Muscle of back (tissue), 13 donors: ENCODE measurements around the gene HOXA5. TPM values are rescaled to one million over a fixed set of nuclear protein-coding genes. Genes with fewer than 3 reads are reported as not detected.

ENCODE experiments used
- DNase-seq, 3 donors: peaks; one replicate each; pipeline versions ENCODE4 v3.0.0 to v3.0.0-alpha.2; 2013
- long read RNA-seq, 9 donors: transcript quantifications; one replicate each; lab custom pipeline, GENCODE V29; 2026
- polyA plus RNA-seq, 10 donors: library from polyadenylated mRNA; unstranded; fragments of 120-200 nt; gene quantifications; one replicate each; pipeline ENCODE4 v1.2.1, GENCODE V29; 2013; ENCODE audit not compliant: insufficient read length in 10 of 10

The HOXA5 gene
- polyA plus RNA-seq = 10 to 100 TPM in 2 of 10 donors, 1 to 10 TPM in 8; 6.4 to 12.0 (median 7.9) TPM
- long read RNA-seq, donor 1, partial matches to known transcripts = 0 of 2 reads
- long read RNA-seq, donor 1, other reads (novel, unspliced or antisense) = 0 of 2 reads
- long read RNA-seq, donor 2 = 0 reads
- long read RNA-seq, donor 3 = 0 reads
- long read RNA-seq, donor 4 = 0 reads
- long read RNA-seq, donor 5, partial matches to known transcripts = 0 of 1 reads
- long read RNA-seq, donor 5, other reads (novel, unspliced or antisense) = 0 of 1 reads
- long read RNA-seq, donor 6 = 0 reads
- long read RNA-seq, donor 7, partial matches to known transcripts = 0 of 1 reads
- long read RNA-seq, donor 7, other reads (novel, unspliced or antisense) = 0 of 1 reads
- long read RNA-seq, donor 8, partial matches to known transcripts = 0 of 1 reads
- long read RNA-seq, donor 8, other reads (novel, unspliced or antisense) = 0 of 1 reads
- long read RNA-seq, donor 9, partial matches to known transcripts = 0 of 1 reads
- long read RNA-seq, donor 9, other reads (novel, unspliced or antisense) = 0 of 1 reads

GRCh38 chr7:27143023-27143949 is at the start of gene HOXA5:
Gene HOXA5 (minus strand): TSS chr7:27143681. CDS start chr7:27143607, 74 bp downstream.
- peak; percentile 88 to 89 (median 89) for DNase-seq

DNA sequence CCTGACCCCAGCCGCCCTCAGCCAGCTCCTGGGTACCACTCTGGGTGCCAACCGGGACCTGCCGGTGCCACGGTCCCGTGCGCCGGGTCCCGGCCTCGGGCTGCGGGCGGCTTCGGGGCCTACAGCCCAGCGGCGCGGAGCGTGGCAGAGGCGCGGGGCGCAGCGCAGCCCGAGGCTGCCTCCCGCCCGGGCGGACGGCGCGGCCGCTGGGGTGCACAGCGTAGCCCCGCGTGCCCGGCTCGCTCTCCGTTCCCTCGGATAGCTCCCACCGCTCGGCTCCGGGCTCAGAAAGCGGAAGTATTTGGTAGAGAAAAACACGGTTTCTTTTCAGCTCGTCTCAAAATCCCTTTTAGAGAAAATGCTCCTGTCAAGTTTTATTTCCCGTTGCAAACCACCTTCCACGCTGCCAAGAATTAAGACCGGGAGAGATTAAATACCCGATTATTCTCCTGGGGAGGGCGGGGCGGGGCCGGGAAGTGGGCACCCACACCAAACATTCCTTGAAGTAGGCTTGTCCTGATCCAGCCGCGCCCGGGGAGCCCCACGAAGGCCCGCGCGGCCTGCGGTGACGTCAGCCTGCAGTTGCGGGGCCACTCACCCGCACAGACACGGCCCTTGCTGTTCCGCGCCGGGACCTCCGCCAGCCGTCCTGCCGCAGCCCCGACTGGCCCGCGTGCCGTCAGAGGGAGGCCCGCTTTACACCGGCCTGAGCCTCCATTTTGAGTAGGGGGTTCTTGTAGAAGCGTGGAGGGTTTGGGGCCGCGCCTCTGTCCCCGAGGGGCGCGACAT is 49.3 kb upstream of the HOXA5 start:
- DNase-seq = peak in 1 of 3 donors; percentile 64

- DNase-seq = peak in 1 of 3 donors; percentile 45
Observed at GRCh38 chr7:27191833-27192545, 48.5 kb upstream of the HOXA5 start.

DNA sequence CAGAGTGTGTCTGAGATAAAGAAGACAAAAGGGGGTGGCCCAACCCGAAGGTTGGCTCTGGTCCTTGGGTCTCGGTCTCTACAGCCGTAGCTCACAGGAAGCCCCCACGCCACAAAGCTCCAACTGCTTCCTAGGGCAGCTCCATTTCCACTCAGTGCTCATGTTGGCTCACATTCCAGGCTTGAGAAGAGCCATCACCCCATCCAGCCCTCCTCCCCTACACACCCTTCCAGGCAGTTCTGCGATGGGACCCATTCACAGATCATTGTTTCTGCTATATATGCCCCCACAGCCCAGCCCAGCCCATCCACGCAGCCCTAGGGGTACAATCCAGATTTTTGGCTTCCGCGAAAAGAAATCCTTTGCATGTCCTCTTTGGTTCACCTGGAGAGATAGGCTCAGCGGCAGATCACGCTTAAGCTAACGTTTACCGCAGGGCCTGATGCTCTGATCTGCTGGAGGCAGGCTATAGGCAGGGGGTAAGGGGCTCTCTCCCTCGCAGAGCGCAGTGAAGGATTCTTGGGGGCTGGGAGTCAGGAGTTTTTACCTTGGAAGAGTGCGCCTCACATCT is 47.8 kb upstream of the HOXA5 start:
- DNase-seq = peak in 1 of 3 donors; percentile 13

DNA sequence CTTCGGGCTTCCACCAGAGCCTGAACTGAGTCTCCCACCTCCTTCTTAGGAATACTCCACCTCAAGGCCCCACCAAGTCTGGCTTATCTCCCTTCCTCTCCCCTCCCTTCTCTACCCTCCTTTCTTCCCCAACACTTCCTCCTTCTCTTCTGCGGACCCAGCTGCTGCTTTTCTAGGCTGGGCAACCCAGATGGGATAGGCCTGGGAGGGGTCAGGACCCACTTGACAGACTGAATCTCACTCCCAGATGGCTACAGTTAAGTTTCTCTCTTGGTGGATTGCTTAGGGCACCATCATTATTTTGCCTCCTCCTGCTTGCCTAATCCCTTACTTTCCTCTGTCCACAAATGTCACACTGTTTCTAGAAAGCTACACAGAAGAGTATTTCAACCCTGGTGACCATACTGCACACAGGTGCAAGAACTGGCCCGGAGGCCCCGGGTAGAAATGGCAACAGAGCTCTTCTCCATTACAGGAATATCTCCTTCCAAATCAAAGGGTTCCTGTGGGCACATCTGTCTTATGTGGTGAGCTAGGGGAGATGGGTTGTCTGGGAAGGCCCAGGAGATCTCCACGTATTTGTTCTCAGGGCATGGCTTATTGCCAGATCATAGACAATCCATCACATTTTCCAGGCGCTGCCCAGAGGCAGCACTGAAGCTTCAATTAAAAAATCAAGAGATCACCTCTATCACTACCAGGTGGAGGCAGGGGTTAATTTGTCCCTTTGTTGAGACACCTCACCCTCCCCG is 46.7 kb upstream of the HOXA5 start:
- DNase-seq = no peak

DNA sequence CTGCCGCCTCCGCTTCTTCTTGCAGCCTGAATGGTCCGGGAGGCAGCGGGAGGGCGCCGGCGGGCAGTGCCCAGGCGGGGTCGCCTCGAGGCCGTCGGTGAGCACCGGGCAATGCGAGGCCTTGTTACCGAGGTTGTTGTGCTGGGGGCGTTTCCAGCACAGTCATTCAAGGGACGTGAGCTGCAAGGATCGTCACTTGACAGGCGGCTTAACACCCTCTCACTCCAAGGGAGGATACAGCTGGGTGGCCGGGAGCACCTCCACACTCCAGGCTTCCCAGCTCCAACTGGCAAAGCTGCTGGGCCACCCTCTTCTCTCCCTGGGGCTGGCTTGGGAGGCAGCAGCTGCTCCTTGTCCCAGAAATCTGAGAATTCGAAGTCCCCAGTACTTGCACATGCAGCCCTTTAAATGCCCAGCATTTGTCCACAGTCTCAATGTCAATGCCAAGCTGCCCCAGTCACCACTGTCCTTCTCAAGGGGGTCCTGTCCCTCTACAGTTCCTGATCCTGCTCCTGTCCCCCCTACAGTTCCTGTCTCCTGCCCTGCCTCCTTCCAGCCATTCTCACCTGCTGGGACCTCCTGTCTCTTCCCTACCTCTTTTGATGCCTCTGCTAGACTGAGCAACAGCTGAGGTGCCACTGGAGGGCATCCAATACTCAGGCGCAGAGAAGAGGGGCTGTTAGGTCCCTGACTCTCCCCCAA is 46.0 kb upstream of the HOXA5 start:
- DNase-seq = no peak

- DNase-seq = peak in 1 of 3 donors; percentile 72
Observed at GRCh38 chr7:27188386-27189294, 45.2 kb upstream of the HOXA5 start.

DNA sequence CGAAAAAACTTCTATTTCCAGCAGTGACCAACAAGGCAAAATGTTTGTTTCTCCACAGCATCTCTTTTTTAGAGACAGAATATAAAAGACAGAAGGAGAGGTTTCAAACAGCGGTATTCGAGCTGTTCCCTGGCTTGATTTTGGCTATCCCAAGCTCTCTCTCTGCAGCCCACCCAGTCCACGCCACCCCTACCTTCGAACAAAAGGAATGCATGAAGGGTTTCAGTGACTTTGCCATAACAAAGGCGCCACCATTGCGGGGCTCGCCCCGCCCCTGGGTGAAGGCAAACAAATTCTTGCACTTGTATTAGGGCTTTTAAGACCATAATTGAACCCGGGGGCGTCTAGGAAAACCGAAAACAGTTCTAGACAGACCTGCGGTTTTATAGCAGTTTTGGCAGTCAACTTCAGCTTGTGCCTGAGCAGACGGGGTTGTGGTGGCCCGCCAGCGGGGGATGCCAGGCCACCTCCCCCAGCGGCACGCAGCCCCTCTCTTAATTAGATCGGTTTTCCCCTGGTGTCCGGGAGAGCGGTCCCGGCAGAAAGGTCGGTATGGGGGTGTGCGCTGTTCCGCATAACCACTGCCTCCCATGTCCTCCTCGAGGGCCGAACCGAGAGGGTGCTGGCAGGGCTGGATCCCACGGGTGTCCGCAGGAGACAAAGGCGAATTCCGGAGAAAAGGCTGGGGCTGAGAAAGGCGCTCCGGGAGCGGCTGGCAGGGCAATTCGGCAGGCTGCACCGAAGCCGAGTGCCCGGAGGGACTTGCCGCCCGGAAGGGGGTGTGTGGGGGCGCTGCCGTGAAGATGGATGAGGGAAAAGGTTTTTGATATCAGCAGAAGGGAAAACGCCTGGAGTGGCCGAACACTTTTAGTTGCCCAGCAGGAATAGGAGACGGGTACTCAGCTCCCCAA is 44.2 kb upstream of the HOXA5 start:
- no peak for DNase-seq

GRCh38 chr7:27186668-27187474 is 43.4 kb upstream of the HOXA5 start:
- no peak for DNase-seq

GRCh38 chr7:27185854-27186667 is 42.6 kb upstream of the HOXA5 start:
- no peak for DNase-seq

- peak in 1 of 3 donors; percentile 87 for DNase-seq
Observed at GRCh38 chr7:27185013-27185853, 41.8 kb upstream of the HOXA5 start, which contains the start of gene HOXA11. Gene HOXA11 (minus strand): TSS chr7:27185232. CDS start chr7:27185144, 88 bp downstream.

- peak in 1 of 3 donors; percentile 72 for DNase-seq
Observed at GRCh38 chr7:27184337-27185012, 41.0 kb upstream of the HOXA5 start.
